KOPT-K1 (cell line): ENCODE results near the gene CARMIL1.
A peak's percentile ranks its signal among the peaks of the same experiment; 100 is the strongest.

Experiments used
- H3K27ac ChIP-seq: fragments of 200-600 bp; sonication (generic); 2 replicates; pipeline ENCODE4 v1.5.1; 2016; ENCODE audit warnings: antibody characterized with exemption, mild to moderate bottlenecking, low read depth, low read length; ENCODE audit not compliant: poor library complexity, severe bottlenecking
- H3K36me3 ChIP-seq: fragments of 200-600 bp; sonication (generic); 2 replicates; pipeline ENCODE4 v1.5.1; 2017; ENCODE audit warnings: antibody characterized with exemption, mild to moderate bottlenecking, low read length, moderate library complexity; ENCODE audit not compliant: insufficient read depth
- H3K9me3 ChIP-seq: fragments of 200-600 bp; sonication (generic); 2 replicates; pipeline ENCODE4 v1.5.1; 2017; ENCODE audit warnings: antibody characterized with exemption, low read length, mild to moderate bottlenecking; ENCODE audit not compliant: insufficient read depth, poor library complexity, severe bottlenecking

The CARMIL1 gene

DNA sequence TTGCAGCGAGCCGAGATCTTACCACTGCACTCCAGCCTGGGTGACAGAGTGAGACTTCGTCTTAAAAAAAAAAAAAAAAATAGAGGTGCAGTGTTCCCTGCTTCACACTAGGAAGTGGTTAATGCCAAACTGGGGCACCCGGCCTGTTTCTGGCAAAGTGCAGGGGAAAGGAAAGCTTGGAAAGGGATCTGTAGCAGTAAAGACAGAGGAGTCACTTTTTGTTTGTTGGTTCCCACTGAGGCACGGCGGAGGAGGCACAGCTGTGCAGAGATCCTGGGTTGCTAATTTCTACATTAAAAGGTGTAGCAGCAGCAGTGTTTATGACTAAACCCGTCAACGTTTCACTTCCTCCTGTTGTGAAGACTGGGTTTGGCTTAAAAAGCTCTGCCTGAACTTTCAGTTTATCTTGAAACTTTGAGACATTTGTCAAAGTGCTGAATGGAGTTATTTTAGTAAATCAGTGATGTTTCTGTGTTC lies 125.6 kb downstream of the CARMIL1 start:
- H3K27ac ChIP-seq, result peak overlapping the region; percentile 39
- H3K9me3 ChIP-seq, result no peaks in the 10 kb centered on the region
- no peaks in the 10 kb centered on the region for H3K36me3 ChIP-seq

DNA sequence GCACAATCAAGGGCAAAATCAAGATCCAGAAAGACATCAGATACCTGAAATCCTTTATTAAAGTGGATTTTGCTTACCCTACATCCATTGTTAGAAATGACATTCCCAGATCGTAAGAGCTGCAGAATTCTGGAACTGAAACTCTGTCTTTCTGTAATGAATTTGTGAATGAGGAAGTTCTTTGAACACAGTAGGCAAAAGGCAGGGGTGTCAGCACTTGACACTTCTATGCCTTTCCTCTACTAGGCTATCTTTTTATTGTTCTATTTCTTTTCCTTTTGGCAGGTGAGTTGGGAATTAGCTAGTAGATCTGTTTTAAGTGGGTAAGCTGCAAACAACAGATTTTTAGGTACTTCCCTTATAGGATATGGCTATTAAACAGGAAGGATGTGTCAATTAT lies 126.3 kb downstream of the CARMIL1 start:
- Histone ChIP-seq H3K36me3 (no peaks in the 10 kb centered on the region), H3K27ac (peak overlapping the region; percentile 39), H3K9me3 (no peaks in the 10 kb centered on the region)

DNA sequence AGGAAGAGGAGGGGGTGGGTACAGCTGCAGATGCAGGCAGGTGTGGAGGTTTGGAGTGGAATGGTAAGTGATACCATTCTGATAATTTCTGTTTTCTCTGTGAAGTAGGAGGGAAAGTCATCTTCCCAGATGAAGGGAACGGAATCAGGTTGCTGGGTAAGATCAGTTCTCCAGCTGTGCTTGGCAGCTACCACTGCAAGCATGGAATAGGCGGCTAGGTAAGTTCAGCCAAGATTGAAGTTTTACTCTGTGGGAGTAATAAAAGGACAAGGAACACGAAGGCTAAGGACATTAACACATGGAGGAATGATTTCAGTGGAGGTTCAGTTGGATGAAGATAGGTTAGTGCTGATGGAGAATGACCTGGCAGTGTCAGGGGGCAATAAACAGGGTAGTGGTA lies 128.3 kb downstream of the CARMIL1 start:
- Histone ChIP-seq H3K36me3 (no peaks in the 10 kb centered on the region), H3K9me3 (no peaks in the 10 kb centered on the region), H3K27ac (no peak overlapping the region)

DNA sequence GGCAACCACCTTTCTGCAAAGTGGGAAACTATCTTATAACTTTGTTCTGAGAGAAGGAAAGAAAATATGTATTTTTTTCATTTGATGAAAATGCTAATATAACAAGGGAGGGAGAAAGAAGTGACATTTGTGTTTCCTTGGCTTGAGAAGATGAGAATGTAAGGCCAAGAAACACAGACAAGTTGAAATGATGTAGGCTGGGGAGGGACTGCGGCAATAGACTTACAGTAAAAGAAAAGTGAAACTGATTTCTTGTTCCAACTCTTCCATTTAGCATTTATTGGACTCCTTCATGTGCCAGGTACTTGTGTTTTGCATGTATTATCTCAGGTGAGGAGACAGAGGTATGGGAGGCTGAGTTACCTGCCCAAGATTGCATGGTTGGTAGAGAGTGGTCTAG lies 130.9 kb downstream of the CARMIL1 start:
- H3K27ac ChIP-seq, result no peak overlapping the region

DNA sequence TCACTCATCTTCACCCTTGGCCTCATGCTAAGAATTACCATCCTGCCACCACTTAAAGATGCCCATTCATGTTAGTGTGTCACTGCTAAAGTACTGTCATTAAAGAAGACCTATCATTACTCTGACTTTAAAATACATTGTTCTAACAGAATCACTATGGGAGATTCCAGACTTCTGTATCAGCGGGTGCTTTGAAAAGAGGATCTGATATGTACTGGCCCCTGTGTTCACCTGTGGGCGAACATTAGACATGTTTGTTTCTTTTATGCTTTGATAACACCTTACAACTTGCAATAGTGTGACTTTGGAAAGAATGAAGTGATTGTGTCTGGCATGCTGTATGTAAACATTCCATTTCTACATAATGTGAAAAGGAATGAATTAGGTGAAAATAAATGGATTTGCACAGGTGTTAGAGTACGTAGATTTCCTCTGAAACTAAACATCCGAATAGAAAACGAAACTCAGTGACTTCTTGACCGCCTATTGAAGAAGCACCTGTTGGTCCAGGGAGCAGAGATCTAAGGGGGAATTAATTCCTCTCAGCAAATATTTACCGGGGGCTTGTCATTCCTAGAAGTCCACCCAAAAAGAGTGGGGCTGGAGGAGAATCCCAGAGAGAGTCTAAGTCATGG lies 132.3 kb downstream of the CARMIL1 start:
- Histone ChIP-seq H3K9me3 (no peaks in the 10 kb centered on the region), H3K36me3 (no peaks in the 10 kb centered on the region), H3K27ac (no peak overlapping the region)

More for the DNA sequence above, 130.9 kb downstream of the CARMIL1 start:
- Histone ChIP-seq H3K36me3 (no peaks in the 10 kb centered on the region), H3K9me3 (no peaks in the 10 kb centered on the region)

DNA sequence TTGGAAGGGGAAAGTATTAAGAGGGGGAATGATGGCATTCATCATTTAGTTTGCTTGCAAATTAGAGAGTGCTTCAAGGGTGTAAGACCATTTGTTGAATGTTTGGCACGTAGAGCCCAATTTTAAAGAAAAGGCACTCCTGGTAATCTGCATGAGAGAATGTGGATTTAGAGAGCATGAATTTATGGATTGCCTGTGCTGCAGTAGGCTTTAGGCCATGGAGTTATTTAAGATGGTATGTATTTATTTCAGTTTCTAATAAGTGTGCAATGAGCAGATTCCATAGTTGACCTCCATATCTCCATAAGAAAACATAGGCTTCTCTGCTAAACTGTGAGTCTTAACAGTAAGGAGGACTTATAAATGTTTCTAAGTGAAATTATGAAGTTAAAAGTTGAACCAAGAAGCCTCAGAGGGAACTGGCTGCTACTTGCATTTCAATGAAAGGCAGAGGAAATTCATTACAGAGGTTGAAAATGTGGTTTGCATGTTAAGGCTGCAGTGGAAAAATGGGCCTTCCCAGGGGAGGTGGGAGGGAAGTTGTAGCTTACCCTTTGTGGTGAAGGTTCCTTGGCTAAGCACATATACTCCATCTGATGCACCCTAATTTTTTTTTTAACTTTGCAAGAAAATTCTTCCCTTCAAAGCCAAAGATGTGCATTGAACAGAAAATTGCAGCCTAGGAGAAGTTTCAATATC lies 134.2 kb downstream of the CARMIL1 start:
- no peak overlapping the region for H3K27ac ChIP-seq
- H3K36me3 ChIP-seq, result no peaks in the 10 kb centered on the region
- no peaks in the 10 kb centered on the region for H3K9me3 ChIP-seq

- H3K27ac ChIP-seq, result no peak overlapping the region
- no peaks in the 10 kb centered on the region for H3K36me3 ChIP-seq
- no peaks in the 10 kb centered on the region for H3K9me3 ChIP-seq
Measured at GRCh38 chr6:25414168-25414567, 135.0 kb downstream of the CARMIL1 start.

DNA sequence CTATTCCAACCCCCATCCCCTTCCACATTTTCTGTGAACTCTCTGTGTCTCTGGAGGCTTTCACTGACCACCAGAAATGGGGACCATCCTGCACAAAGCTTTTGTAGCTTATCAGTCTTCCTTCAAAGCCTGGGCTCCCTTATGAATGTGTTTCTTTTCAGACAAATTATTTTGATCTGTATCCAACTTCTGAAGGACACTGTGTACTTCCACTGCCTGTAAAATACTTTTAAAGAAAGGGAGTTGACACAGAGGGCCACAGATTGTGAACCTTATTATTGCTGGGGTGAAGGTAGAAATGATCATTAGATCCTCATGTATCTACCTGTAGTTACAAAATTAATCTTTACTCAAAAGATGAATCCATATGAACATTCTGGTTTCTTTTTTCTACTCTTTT lies 135.6 kb downstream of the CARMIL1 start:
- H3K36me3 ChIP-seq, result no peaks in the 10 kb centered on the region
- H3K9me3 ChIP-seq, result peaks cover 1% of the 10 kb centered on the region
- no peak overlapping the region for H3K27ac ChIP-seq

- no peak overlapping the region for H3K27ac ChIP-seq
- H3K36me3 ChIP-seq, result no peaks in the 10 kb centered on the region
- peaks cover 7% of the 10 kb centered on the region for H3K9me3 ChIP-seq
Measured at GRCh38 chr6:25415274-25415673, 136.1 kb downstream of the CARMIL1 start.

- Histone ChIP-seq H3K36me3 (no peaks in the 10 kb centered on the region), H3K27ac (no peak overlapping the region), H3K9me3 (peaks cover 7% of the 10 kb centered on the region)
Measured at GRCh38 chr6:25415701-25416100, 136.5 kb downstream of the CARMIL1 start.

DNA sequence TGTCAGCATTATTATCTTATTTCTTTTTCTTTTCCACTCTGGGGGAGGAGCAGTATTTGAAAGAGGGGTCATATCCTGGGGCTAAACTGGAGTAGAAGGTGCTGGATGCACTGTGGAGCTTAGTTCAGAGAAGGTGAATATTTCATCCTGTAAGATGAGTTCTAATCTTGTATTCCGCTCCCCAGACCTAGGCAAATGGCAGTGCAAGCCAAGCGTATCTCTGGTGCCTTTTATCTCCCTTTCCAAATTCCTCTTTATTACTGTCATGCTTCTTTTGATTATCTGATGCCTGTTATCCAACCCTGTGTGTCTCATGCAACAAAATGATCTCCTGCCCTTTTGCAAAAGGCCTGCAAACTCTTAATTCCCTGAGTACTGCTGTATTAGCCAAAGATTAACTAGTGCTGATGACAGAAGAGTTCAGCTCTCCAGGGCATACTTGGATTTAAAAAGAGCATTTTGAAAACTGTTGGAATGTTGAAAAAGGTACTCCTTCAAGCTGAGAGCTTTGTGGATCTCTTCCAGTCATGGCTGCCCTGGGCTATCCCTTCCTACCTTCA lies 138.0 kb downstream of the CARMIL1 start:
- Histone ChIP-seq H3K27ac (no peak overlapping the region), H3K36me3 (no peaks in the 10 kb centered on the region), H3K9me3 (peaks cover 7% of the 10 kb centered on the region)

DNA sequence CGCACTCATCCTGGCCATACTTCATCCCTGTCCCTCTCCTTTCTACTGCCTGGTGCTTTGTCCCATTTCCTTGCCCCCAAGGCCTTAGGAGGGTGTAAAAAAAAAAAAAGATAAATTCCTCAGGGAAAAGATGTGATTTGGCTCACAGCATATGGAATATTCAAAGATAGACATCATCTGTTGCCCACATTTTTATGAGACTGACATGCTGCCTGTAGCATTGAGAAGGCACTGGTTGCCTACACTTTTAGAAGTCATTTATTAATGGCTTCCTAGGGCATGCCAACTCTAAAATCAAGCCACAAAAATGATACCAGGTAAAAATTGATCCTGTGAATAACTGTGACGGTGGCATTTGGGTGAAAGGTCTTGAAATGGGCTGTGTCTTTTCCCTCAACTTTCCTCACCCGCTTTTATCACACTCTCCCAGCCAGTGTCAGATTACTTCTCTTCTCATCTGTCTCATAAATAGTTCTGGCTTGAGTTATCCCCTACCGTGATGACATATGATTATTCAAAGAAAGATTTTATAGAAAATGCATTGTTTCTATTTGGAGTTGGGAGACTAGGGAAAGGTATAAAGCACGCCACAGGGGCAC lies 139.4 kb downstream of the CARMIL1 start:
- Histone ChIP-seq H3K9me3 (peaks cover 7% of the 10 kb centered on the region), H3K36me3 (no peaks in the 10 kb centered on the region), H3K27ac (no peak overlapping the region)

GRCh38 chr6:25419879-25420278 lies 140.7 kb downstream of the CARMIL1 start:
- peaks cover 7% of the 10 kb centered on the region for H3K9me3 ChIP-seq
- H3K36me3 ChIP-seq, result no peaks in the 10 kb centered on the region

DNA sequence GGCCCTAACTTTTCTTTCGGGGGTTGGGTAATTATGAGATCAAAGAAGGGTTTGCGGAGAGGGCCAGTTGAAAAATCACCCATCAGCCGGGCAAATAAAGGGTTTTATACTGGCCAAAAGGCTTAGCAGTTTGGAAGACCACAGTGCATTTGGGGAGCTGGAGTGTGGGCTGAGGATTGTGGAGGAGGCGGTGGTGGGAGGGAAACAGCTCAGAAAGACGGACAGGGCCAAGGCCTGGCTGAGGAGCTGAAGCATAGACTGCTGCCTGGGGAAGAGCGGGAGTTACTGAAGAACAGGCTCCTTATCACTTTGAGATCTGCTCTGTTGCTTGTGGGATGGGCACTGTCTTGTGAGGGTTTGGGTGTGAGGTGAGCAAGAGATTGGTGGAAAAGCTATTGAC lies 144.2 kb downstream of the CARMIL1 start:
- no peaks in the 10 kb centered on the region for H3K36me3 ChIP-seq
- H3K9me3 ChIP-seq, result peaks cover 7% of the 10 kb centered on the region
- no peak overlapping the region for H3K27ac ChIP-seq

More at GRCh38 chr6:25419879-25420278, 140.7 kb downstream of the CARMIL1 start:
- H3K27ac ChIP-seq, result no peak overlapping the region

- peaks cover 7% of the 10 kb centered on the region for H3K9me3 ChIP-seq
- no peak overlapping the region for H3K27ac ChIP-seq
- H3K36me3 ChIP-seq, result no peaks in the 10 kb centered on the region
Measured at GRCh38 chr6:25424303-25424702, 145.1 kb downstream of the CARMIL1 start.
